ENCODE measurements around the gene TLCD5. TPM values are rescaled to one million over a fixed set of nuclear protein-coding genes. Genes with fewer than 3 reads are reported as not detected.

Gene TLCD5
- polyA plus RNA-seq, 2 donors: 0.55 to 0.76 TPM

DNA sequence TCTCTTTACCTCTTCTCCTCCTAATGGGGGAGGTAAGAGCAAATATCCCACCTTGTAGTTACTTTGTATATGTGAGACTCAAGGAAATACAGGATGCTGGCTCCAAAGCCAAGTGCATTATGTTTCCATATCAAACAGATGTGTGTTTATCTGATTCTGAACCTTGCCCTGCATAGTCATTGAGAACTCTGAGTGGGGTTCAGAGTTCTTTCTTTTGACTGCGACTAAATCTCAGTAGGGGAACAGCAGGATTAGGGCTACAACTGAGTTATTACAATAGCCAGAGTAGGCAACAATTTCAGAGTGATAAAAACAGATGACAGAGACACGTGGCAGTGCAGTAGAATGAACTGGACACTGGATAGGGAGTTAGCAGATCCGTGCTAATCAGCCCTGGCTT is 34.1 kb upstream of the TLCD5 start:
- no peak overlapping the region for H3K4me3 ChIP-seq (ENCODE audit: low read depth in 1 of 2, low read length in 2 of 2)
- H3K4me1 ChIP-seq (ENCODE audit: control insufficient read depth in 2 of 2, insufficient read depth in 2 of 2, low read length in 1 of 2): no peaks in the 10 kb centered on the region
- H3K9me3 ChIP-seq (ENCODE audit: control insufficient read depth in 2 of 2, insufficient read depth in 1 of 2, low read depth in 1 of 2, low read length in 1 of 2): no peaks in the 10 kb centered on the region
- no peaks in the 10 kb centered on the region for H3K36me3 ChIP-seq (ENCODE audit: control insufficient read depth in 2 of 2, insufficient read depth in 2 of 2, low read length in 1 of 2)
- WGBS, 2 donors: 56 to 57% methylated on average over 3 of the region's 3 CpGs
- H3K27ac ChIP-seq (ENCODE audit: low read depth in 2 of 2, low read length in 1 of 2): no peak overlapping the region
- no peaks in the 10 kb centered on the region for H3K27me3 ChIP-seq (ENCODE audit: control insufficient read depth in 1 of 2, insufficient read depth in 2 of 2, low read length in 2 of 2)

DNA sequence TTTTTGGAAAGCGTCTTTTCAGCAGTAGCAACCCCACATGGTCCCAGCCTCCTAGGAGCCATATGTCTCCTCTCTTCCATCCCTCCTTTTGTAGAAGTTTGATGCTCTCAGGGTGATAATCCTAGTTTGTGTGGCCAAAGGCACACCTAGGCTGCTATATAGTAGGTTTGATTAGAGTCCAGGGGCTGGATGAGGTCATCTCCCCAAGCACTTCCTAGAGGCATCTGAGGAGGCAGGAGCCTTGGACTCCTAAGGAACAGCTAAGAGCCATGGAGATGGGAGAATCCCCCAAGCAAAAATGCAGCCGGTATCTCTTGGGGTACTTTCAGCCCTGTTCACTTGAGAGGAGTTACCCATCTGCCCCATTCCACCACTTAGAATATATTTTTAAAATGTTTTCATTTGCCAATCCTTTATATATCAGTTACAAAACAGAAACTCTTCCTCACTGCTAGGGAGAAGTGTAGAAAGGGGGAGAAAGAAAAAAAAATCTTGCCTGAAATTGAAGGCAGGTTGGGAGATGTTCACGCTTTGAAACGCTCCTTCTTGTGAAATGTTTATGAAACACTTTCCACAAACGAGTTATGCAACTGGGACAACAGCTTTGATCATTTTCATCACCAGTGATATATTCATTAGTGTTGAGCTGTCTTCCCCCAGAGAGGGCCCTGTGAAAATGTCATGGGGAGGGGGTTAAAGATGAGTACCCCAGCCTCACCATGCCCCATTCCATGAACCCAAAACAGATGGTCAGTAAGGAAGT is 31.9 kb upstream of the TLCD5 start:
- H3K36me3 ChIP-seq (ENCODE audit: control insufficient read depth in 2 of 2, insufficient read depth in 2 of 2, low read length in 1 of 2): no peaks in the 10 kb centered on the region
- H3K4me3 ChIP-seq (ENCODE audit: low read depth in 1 of 2, low read length in 2 of 2): no peak overlapping the region
- H3K27me3 ChIP-seq (ENCODE audit: control insufficient read depth in 1 of 2, insufficient read depth in 2 of 2, low read length in 2 of 2): no peaks in the 10 kb centered on the region
- WGBS, 2 donors: 52 to 59% methylated on average over 5 of the region's 5 CpGs
- no peak overlapping the region for H3K27ac ChIP-seq (ENCODE audit: low read depth in 2 of 2, low read length in 1 of 2)
- H3K9me3 ChIP-seq (ENCODE audit: control insufficient read depth in 2 of 2, insufficient read depth in 1 of 2, low read depth in 1 of 2, low read length in 1 of 2): no peaks in the 10 kb centered on the region
- H3K4me1 ChIP-seq (ENCODE audit: control insufficient read depth in 2 of 2, insufficient read depth in 2 of 2, low read length in 1 of 2): no peaks in the 10 kb centered on the region

DNA sequence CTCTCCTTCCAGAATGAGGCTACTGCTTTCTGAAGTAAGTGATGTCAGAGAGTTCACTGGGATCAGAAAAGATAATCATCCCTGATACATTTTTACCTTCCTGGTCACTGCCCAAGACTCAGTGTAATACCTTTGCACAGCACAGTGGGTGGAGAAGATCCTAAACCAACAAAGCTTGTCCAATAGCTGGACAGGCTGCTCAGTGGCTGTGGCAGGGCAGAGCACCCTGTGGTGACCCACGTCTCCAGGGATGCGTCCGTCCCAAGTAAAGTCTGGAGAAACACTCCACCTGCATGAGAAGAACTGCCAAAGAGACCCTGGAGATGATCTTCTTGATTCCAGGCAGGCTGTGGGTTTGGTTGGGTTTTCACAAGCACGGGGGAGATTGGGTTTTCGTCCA is 31.0 kb upstream of the TLCD5 start:
- 76 to 84% methylated on average over 5 of the region's 5 CpGs for WGBS, 2 donors
- H3K27me3 ChIP-seq (ENCODE audit: control insufficient read depth in 1 of 2, insufficient read depth in 2 of 2, low read length in 2 of 2): no peaks in the 10 kb centered on the region
- no peaks in the 10 kb centered on the region for H3K4me1 ChIP-seq (ENCODE audit: control insufficient read depth in 2 of 2, insufficient read depth in 2 of 2, low read length in 1 of 2)
- no peaks in the 10 kb centered on the region for H3K36me3 ChIP-seq (ENCODE audit: control insufficient read depth in 2 of 2, insufficient read depth in 2 of 2, low read length in 1 of 2)
- H3K27ac ChIP-seq (ENCODE audit: low read depth in 2 of 2, low read length in 1 of 2): no peak overlapping the region
- H3K4me3 ChIP-seq (ENCODE audit: low read depth in 1 of 2, low read length in 2 of 2): no peak overlapping the region
- H3K9me3 ChIP-seq (ENCODE audit: control insufficient read depth in 2 of 2, insufficient read depth in 1 of 2, low read depth in 1 of 2, low read length in 1 of 2): no peaks in the 10 kb centered on the region

DNA sequence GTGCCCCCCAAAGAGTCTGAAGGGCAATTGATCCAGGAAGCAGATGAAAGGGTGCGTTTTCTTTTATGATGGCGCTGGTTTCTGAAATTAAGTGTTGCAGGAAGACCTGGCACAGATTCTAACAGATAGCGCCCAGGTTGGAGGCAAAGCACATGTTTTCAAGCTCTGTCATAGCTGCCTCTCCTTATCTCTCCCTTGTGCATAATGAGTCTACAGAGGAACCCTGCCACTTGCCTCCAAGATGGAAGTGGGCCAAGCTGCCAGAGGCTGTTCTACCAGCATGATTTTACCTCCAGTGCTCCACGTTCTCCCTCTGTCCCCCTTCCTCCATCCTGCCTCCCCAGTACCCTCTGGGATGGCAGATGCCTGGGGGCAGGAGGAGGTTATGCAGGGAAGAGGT is 30.0 kb upstream of the TLCD5 start:
- H3K4me1 ChIP-seq (ENCODE audit: control insufficient read depth in 2 of 2, insufficient read depth in 2 of 2, low read length in 1 of 2): peaks cover 0 to 3% of the 10 kb centered on the region in 2 donors
- H3K27me3 ChIP-seq (ENCODE audit: control insufficient read depth in 1 of 2, insufficient read depth in 2 of 2, low read length in 2 of 2): no peaks in the 10 kb centered on the region
- H3K4me3 ChIP-seq (ENCODE audit: low read depth in 1 of 2, low read length in 2 of 2): no peak overlapping the region
- WGBS, 2 donors: 38 to 47% methylated on average over 4 of the region's 4 CpGs
- H3K36me3 ChIP-seq (ENCODE audit: control insufficient read depth in 2 of 2, insufficient read depth in 2 of 2, low read length in 1 of 2): no peaks in the 10 kb centered on the region
- no peaks in the 10 kb centered on the region for H3K9me3 ChIP-seq (ENCODE audit: control insufficient read depth in 2 of 2, insufficient read depth in 1 of 2, low read depth in 1 of 2, low read length in 1 of 2)
- no peak overlapping the region for H3K27ac ChIP-seq (ENCODE audit: low read depth in 2 of 2, low read length in 1 of 2)

DNA sequence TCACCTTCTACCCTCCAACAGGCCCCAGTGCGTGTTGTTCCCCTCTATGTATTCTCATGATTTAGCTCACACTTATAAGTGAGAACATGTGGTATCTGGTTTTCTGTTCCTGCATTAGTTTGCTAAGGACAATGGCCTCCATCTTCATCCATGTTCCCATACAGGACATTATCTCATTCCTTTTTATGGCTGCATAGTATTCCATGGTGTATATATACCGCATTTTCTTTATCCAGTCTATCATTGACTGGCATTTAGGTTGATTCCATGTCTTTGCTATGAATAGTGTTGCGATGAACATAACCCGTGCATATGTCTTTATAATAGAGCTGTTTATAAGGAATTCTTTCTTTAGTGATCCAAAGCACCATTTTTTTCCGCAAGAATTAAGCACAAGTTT is 28.5 kb upstream of the TLCD5 start:
- Histone ChIP-seq H3K27ac (ENCODE audit: low read depth in 2 of 2, low read length in 1 of 2) (no peak overlapping the region), H3K9me3 (ENCODE audit: control insufficient read depth in 2 of 2, insufficient read depth in 1 of 2, low read depth in 1 of 2, low read length in 1 of 2) (no peaks in the 10 kb centered on the region), H3K4me1 (ENCODE audit: control insufficient read depth in 2 of 2, insufficient read depth in 2 of 2, low read length in 1 of 2) (peaks cover 0 to 5% of the 10 kb centered on the region in 2 donors), H3K27me3 (ENCODE audit: control insufficient read depth in 1 of 2, insufficient read depth in 2 of 2, low read length in 2 of 2) (no peaks in the 10 kb centered on the region), H3K4me3 (ENCODE audit: low read depth in 1 of 2, low read length in 2 of 2) (no peak overlapping the region), H3K36me3 (ENCODE audit: control insufficient read depth in 2 of 2, insufficient read depth in 2 of 2, low read length in 1 of 2) (no peaks in the 10 kb centered on the region)
- WGBS, 2 donors: 96 to 97% methylated on average over 5 of the region's 5 CpGs

DNA sequence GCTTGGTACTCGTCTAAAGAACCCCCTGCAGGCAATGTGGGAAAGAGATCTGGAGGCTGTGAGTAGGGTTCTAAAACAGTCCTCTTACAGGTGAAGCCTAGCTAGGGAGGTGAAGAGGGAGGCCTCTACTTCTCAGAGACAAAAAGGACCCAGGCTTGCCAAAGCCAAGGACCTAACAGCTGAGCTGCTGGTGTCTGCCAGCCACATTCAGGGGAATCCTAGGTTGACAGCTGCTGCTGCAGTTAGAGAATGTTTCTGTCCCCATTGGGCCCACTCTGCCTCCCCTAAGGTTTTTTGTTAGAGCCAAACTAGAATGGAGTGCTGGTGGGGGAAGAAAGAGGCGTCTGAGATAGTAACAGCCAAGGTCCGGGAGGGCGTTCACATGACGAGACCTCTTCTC is 26.6 kb upstream of the TLCD5 start:
- H3K36me3 ChIP-seq (ENCODE audit: control insufficient read depth in 2 of 2, insufficient read depth in 2 of 2, low read length in 1 of 2): no peaks in the 10 kb centered on the region
- H3K4me3 ChIP-seq (ENCODE audit: low read depth in 1 of 2, low read length in 2 of 2): no peak overlapping the region
- no peaks in the 10 kb centered on the region for H3K27me3 ChIP-seq (ENCODE audit: control insufficient read depth in 1 of 2, insufficient read depth in 2 of 2, low read length in 2 of 2)
- H3K9me3 ChIP-seq (ENCODE audit: control insufficient read depth in 2 of 2, insufficient read depth in 1 of 2, low read depth in 1 of 2, low read length in 1 of 2): no peaks in the 10 kb centered on the region
- peaks cover 0 to 15% of the 10 kb centered on the region in 2 donors for H3K4me1 ChIP-seq (ENCODE audit: control insufficient read depth in 2 of 2, insufficient read depth in 2 of 2, low read length in 1 of 2)
- 90 to 91% methylated on average over 5 of the region's 5 CpGs for WGBS, 2 donors
- H3K27ac ChIP-seq (ENCODE audit: low read depth in 2 of 2, low read length in 1 of 2): no peak overlapping the region

DNA sequence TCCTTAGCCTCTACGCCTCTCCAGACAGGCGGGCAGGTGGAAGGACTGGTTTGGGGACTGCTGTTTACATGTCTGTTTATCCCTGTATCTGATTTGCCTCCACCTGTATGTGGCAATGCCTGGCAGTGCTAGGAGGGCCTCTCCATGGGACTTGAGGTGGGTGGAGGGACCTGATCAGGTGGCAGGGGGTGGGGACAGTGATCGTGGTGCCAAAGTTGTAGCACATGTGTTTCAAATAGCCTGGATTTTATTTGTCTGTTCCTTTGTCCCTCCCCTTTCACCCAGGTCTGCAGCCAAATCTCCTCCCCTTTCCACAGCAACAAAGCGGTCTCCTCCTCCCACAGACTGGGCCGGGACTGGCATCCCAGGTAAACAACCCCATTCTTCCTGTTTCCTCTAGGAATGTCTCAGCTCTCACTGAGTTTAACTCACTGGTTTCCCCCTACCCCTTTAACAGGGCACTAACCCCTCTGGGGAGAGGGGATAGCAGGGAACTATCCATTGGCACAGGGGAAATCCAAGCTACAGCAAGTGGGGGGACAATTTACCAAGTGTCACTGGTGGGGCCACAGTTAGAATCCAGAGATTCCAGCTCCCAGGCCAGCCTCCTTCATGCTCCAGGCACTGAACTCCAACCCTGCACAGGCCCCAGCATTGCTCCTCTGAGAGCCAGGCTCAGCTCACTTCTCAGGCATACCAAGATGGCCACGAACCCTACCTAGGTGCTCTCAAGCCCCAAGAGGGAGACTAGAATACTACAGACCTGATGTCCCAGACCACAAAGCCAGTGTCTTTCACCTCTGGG is 22.9 kb upstream of the TLCD5 start:
- WGBS, 2 donors: 44 to 46% methylated on average over 6 of the region's 6 CpGs
- Histone ChIP-seq H3K36me3 (ENCODE audit: control insufficient read depth in 2 of 2, insufficient read depth in 2 of 2, low read length in 1 of 2) (no peaks in the 10 kb centered on the region), H3K4me1 (ENCODE audit: control insufficient read depth in 2 of 2, insufficient read depth in 2 of 2, low read length in 1 of 2) (peaks cover 4 to 33% of the 10 kb centered on the region in 2 donors), H3K9me3 (ENCODE audit: control insufficient read depth in 2 of 2, insufficient read depth in 1 of 2, low read depth in 1 of 2, low read length in 1 of 2) (no peaks in the 10 kb centered on the region), H3K4me3 (ENCODE audit: low read depth in 1 of 2, low read length in 2 of 2) (no peak overlapping the region), H3K27me3 (ENCODE audit: control insufficient read depth in 1 of 2, insufficient read depth in 2 of 2, low read length in 2 of 2) (no peaks in the 10 kb centered on the region), H3K27ac (ENCODE audit: low read depth in 2 of 2, low read length in 1 of 2) (peak overlapping the region; percentile 61 to 88)

DNA sequence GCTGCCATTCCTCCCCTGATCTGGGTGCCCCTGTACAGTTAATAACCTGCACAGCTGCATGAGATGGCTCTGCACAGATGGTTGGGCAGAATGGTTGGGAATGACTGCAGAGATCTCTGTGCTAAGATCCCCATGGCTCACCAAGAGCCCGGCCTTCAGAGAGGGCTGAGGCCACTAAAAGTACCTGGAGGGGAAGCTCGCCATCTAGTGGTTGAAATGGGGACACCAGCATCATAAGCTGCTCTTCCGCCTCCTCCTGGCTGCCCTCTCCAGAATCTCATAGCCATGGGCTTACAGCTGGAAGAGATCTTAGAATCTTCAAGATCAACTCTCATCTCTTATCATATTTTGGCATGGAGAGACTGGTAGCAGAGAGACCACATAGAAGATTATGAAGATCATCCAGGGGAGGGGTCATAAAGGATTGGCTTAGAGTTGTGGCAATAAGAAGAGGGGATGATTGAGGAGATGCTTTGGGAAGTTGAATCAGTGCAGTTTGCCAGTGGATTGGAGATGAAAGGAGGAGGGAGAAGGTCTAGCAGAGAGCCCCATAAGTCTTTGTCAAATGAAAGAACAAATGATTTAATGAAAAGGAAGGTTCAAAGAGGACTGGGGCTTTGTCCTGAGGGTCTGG is 22.0 kb upstream of the TLCD5 start:
- Histone ChIP-seq H3K9me3 (ENCODE audit: control insufficient read depth in 2 of 2, insufficient read depth in 1 of 2, low read depth in 1 of 2, low read length in 1 of 2) (no peaks in the 10 kb centered on the region), H3K4me3 (ENCODE audit: low read depth in 1 of 2, low read length in 2 of 2) (no peak overlapping the region), H3K27me3 (ENCODE audit: control insufficient read depth in 1 of 2, insufficient read depth in 2 of 2, low read length in 2 of 2) (no peaks in the 10 kb centered on the region), H3K4me1 (ENCODE audit: control insufficient read depth in 2 of 2, insufficient read depth in 2 of 2, low read length in 1 of 2) (peaks cover 4 to 33% of the 10 kb centered on the region in 2 donors), H3K36me3 (ENCODE audit: control insufficient read depth in 2 of 2, insufficient read depth in 2 of 2, low read length in 1 of 2) (no peaks in the 10 kb centered on the region), H3K27ac (ENCODE audit: low read depth in 2 of 2, low read length in 1 of 2) (peak overlapping the region; percentile 41 to 88)
- WGBS, 2 donors: 20 to 24% methylated on average over 3 of the region's 3 CpGs

DNA sequence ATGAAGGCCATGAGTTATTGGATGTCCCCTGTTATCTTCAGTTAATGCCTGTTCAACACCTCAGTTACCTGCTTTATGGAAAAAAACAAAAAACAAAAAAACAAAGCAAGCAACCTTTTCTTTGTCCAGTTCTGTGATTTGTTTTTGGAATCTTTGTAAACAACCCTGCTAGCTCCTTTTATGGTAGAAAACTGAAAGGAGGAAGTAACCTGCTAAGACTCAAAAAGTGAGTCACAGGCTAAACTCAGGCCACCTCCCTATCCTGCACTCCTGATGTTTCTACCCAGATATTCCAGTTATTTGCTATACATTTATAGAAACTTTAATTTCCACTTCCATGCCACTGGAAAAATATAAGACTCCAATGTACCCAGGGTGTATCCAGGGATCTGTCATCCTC is 20.6 kb upstream of the TLCD5 start:
- no peak overlapping the region for H3K4me3 ChIP-seq (ENCODE audit: low read depth in 1 of 2, low read length in 2 of 2)
- no peaks in the 10 kb centered on the region for H3K27me3 ChIP-seq (ENCODE audit: control insufficient read depth in 1 of 2, insufficient read depth in 2 of 2, low read length in 2 of 2)
- peaks cover 4 to 36% of the 10 kb centered on the region in 2 donors for H3K4me1 ChIP-seq (ENCODE audit: control insufficient read depth in 2 of 2, insufficient read depth in 2 of 2, low read length in 1 of 2)
- no peak overlapping the region for H3K27ac ChIP-seq (ENCODE audit: low read depth in 2 of 2, low read length in 1 of 2)
- H3K36me3 ChIP-seq (ENCODE audit: control insufficient read depth in 2 of 2, insufficient read depth in 2 of 2, low read length in 1 of 2): no peaks in the 10 kb centered on the region
- H3K9me3 ChIP-seq (ENCODE audit: control insufficient read depth in 2 of 2, insufficient read depth in 1 of 2, low read depth in 1 of 2, low read length in 1 of 2): no peaks in the 10 kb centered on the region

Measured in esophagus (tissue), 2 donors.